Heart left ventricle (tissue), 16 donors: ENCODE measurements around the gene TMTC2. TPM values are rescaled to one million over a fixed set of nuclear protein-coding genes. Genes with fewer than 3 reads are reported as not detected.

Source experiments
- ATAC-seq, 4 donors: fragments of 200-7000 bp; cut with Tn5 transposase; one replicate each; pipeline ENCODE4 v1.9.1; 2020 to 2022; ENCODE audit warnings: moderate library complexity in 4 of 4, mild to moderate bottlenecking in 3 of 4, moderate number of reproducible peaks in 1 of 4
- DNase-seq, 5 donors: peaks; one replicate each; pipeline ENCODE4 v3.0.0-alpha.2; 2020
- H3K27ac ChIP-seq, 12 donors: fragments of 200-600 bp; sonication (generic) in 4 of 12; one replicate each; pipeline versions ENCODE4 v1.5.0 to v1.8.0; 2016 to 2022; ENCODE audit warnings: mild to moderate bottlenecking in 2 of 12
- H3K27me3 ChIP-seq, 9 donors: fragments of 200-600 bp; sonication (generic) in 2 of 9; one replicate each; pipeline versions ENCODE4 v1.5.1 to v1.8.0; 2016 to 2022; ENCODE audit warnings: mild to moderate bottlenecking in 3 of 9
- H3K36me3 ChIP-seq, 9 donors: fragments of 200-600 bp; sonication (generic) in 2 of 9; one replicate each; pipeline versions ENCODE4 v1.5.0 to v1.8.0; 2018 to 2022; ENCODE audit warnings: mild to moderate bottlenecking in 2 of 9
- H3K4me1 ChIP-seq, 12 donors: fragments of 200-600 bp; sonication (generic) in 4 of 12; one replicate each; pipeline versions ENCODE4 v1.5.0 to v1.8.0; 2016 to 2022; ENCODE audit warnings: mild to moderate bottlenecking in 3 of 12
- H3K4me3 ChIP-seq, 12 donors: fragments of 200-600 bp; sonication (generic) in 4 of 12; one replicate each; pipeline versions ENCODE4 v1.5.0 to v1.8.0; 2017 to 2022; ENCODE audit warnings: mild to moderate bottlenecking in 9 of 12, moderate library complexity in 4 of 12
- H3K9me3 ChIP-seq, 12 donors: fragments of 200-600 bp; sonication (generic) in 4 of 12; one replicate each; pipeline versions ENCODE4 v1.5.0 to v1.8.0; 2016 to 2022; ENCODE audit warnings: mild to moderate bottlenecking in 1 of 12
- CTCF ChIP-seq, 12 donors: fragments of 200-600 bp; sonication (generic) in 4 of 12; IDR thresholded peaks; one replicate each; pipeline versions ENCODE4 v1.5.0 to v1.8.0; 2018 to 2022; ENCODE audit warnings: antibody characterized with exemption in 12 of 12, mild to moderate bottlenecking in 5 of 12
- POLR2A ChIP-seq, 2 donors: fragments of 450-650 bp; IDR thresholded peaks; one replicate each; pipeline ENCODE4 v1.6.1; 2017; ENCODE audit warnings: antibody characterized with exemption in 2 of 2, mild to moderate bottlenecking in 2 of 2, moderate library complexity in 2 of 2
- WGBS, 4 donors: extraction: QIAGEN DNeasy Blood & Tissue Kit in 2 of 4; methylation state at CpG; one replicate each; pipeline versions ENCODE4 v1.1.5 to v1.1.7; 2013 to 2018; 5-methylcytosine and 5-hydroxymethylcytosine counted together
- intact Hi-C, 10 donors: fragments of 100-400 bp; cut with DNase I; formaldehyde crosslinking; loops; one replicate each; pipeline versions ENCODE4 v1.11.1 to v1.14.2; 2022
- polyA plus RNA-seq, 2 donors: library from polyadenylated mRNA; stranded (reverse); fragments of 200-250 nt; gene quantifications; one replicate each; pipeline ENCODE4 v1.2.3, GENCODE V29; 2013
- total RNA-seq, 9 donors: library from RNA; depleted of rRNA in 2 of 9; stranded (reverse); fragments of >200 nt in 2 of 9; fragmentation: NEBNext Ultra II Directional in 3 of 9; extraction: Animal tissue kit (Norgen Biotek cat#: 25700) in 3 of 9; gene quantifications; one replicate each; pipeline versions ENCODE4 v1.1.0 to v1.2.4, GENCODE V29; 2016 to 2023
- donor health status: ischemic (EF 13 %, LVEDD 7.1; RV severe dilation, severe dysfunction).
- donor health status: healthy with polysubstance abuse.
- donor health status: DM: no; HTN: yes; CAD: no.
- donor health status: DM: no; HTN: no; CAD: no.
- donor health status: ischemic (EF 25% LVEDD 6.9; RV normal size, moderate dysfunction).
- donor health status: ischemic (EF 25% LVEDD 5.7; RV mildly dilated, moderate dysfunction).
- donor health status: healthy.
- donor health status: DM: yes; HTN: yes; CAD: no.
- donor health status: ischemic (EF 35%, LVEDD 5.7; RV mildly dilated, moderate dysfunction).
- donor health status: nonischemic (EF 11% LVEDD 7.7; RV severe dilation, severe dysfunction).
- donor health status: DM: yes; HTN: yes; CAD: no.
- donor health status: PGD.
- donor health status: ischemic (EF 29% LVEDD 5.4; RV normal size, mild dysfunction).
- donor health status: nonischemic (EF 23%, LVEDD 6.1; RV moderate dilation, normal function).

The TMTC2 gene
- total and polyA plus RNA-seq, 11 donors: 1.1 to 5.7 (median 3.3) TPM

- Histone ChIP-seq H3K27me3 (no peaks in the 10 kb centered on the region), H3K27ac (no peak overlapping the region), H3K36me3 (no peaks in the 10 kb centered on the region), H3K9me3 (no peaks in the 10 kb centered on the region), H3K4me1 (no peaks in the 10 kb centered on the region), H3K4me3 (no peak overlapping the region)
- intact Hi-C loops: no loop called here
- peak in 3 of 4 donors; percentile 22 to 69 (median 37) for ATAC-seq
- WGBS, 4 donors: 86 to 93% (median 92%) methylated on average over 7 of the region's 7 CpGs
- TF ChIP-seq POLR2A (IDR thresholded peaks at IDR 0.05) (no peak), CTCF (IDR thresholded peaks at IDR 0.05) (no peak)
- DNase-seq: no peak
These were observed 53.7 kb downstream of the TMTC2 start for GRCh38 chr12:82740129-82741000.

GRCh38 chr12:82745063-82745674 is 58.5 kb downstream of the TMTC2 start:
- no peak overlapping the region for H3K4me3 ChIP-seq
- no peaks in the 10 kb centered on the region for H3K36me3 ChIP-seq
- H3K27me3 ChIP-seq: no peaks in the 10 kb centered on the region
- intact Hi-C loops: no loop called here
- H3K27ac ChIP-seq: no peak overlapping the region
- H3K4me1 ChIP-seq: peaks cover 0 to 8% (median 0%) of the 10 kb centered on the region in 12 donors
- DNase-seq: no peak
- H3K9me3 ChIP-seq: no peaks in the 10 kb centered on the region
- WGBS, 4 donors: 54 to 64% (median 58%) methylated on average over 4 of the region's 4 CpGs
- no peak for ATAC-seq
- no peak for TF ChIP-seq POLR2A (IDR thresholded peaks at IDR 0.05)
- TF ChIP-seq CTCF (IDR thresholded peaks at IDR 0.05): no peak

- intact Hi-C loops: no loop called here
- DNase-seq (no peak), ATAC-seq (no peak)
- no peaks in the 10 kb centered on the region for H3K36me3 ChIP-seq
- H3K4me3 ChIP-seq: no peak overlapping the region
- H3K9me3 ChIP-seq: no peaks in the 10 kb centered on the region
- no peaks in the 10 kb centered on the region for H3K27me3 ChIP-seq
- whole genome bisulfite sequencing, 4 donors: 69 to 73% (median 72%) methylated on average over 4 of the region's 4 CpGs
- TF ChIP-seq CTCF (IDR thresholded peaks at IDR 0.05) (no peak), POLR2A (IDR thresholded peaks at IDR 0.05) (no peak)
- H3K27ac ChIP-seq: no peak overlapping the region
- peaks cover 0 to 8% (median 0%) of the 10 kb centered on the region in 12 donors for H3K4me1 ChIP-seq
These were observed 59.1 kb downstream of the TMTC2 start for GRCh38 chr12:82745807-82746206.

- no peaks in the 10 kb centered on the region for H3K27me3 ChIP-seq
These were observed 60.0 kb downstream of the TMTC2 start for GRCh38 chr12:82746668-82747067.

More at GRCh38 chr12:82746668-82747067, 60.0 kb downstream of the TMTC2 start:
- Histone ChIP-seq H3K4me3 (no peak overlapping the region), H3K27ac (peak overlapping the region in 1 of 12 donors; percentile 22), H3K36me3 (no peaks in the 10 kb centered on the region), H3K9me3 (no peaks in the 10 kb centered on the region), H3K4me1 (peaks cover 0 to 8% (median 0%) of the 10 kb centered on the region in 12 donors)
- DNase-seq (no peak), ATAC-seq (no peak)
- intact Hi-C loops: no loop called here
- TF ChIP-seq CTCF (IDR thresholded peaks at IDR 0.05) (no peak), POLR2A (IDR thresholded peaks at IDR 0.05) (no peak)
- WGBS, 4 donors: 40 to 67% (median 47%) methylated on average over 2 of the region's 2 CpGs
